WTC11 (cell line): Measurements from ENCODE around the gene ESRP2. TPM values are rescaled to one million over a fixed set of nuclear protein-coding genes. Genes with fewer than 3 reads are reported as not detected.

ENCODE experiments used
- ATAC-seq: fragments of 200-7000 bp; cut with Tn5 transposase; 2 replicates; pipeline ENCODE4 v1.10.0; 2021; ENCODE audit warnings: mild to moderate bottlenecking, moderate library complexity
- CTCF ChIA-PET: fragments of 300-600 bp; sonication (Branson Sonifier 250); formaldehyde crosslinking; loops from one replicate; lab custom pipeline; 2021; ENCODE audit warnings: antibody characterized with exemption; lab: Charles Lee
- POLR2A ChIA-PET: fragments of 350-600 bp; sonication (Branson Sonifier 250); formaldehyde crosslinking; loops from one replicate; lab custom pipeline; 2021; ENCODE audit warnings: antibody characterized with exemption; lab: Charles Lee
- DNase-seq: peaks from one replicate; pipeline ENCODE4 v3.0.0; 2021; ENCODE audit warnings: low spot score
- H3K27ac Mint-ChIP-seq: 2 replicates; pipeline ENCODE4 v1.8.0; 2021; ENCODE audit warnings: mixed read lengths
- H3K27me3 Mint-ChIP-seq: 2 replicates; pipeline ENCODE4 v1.8.0; 2021; ENCODE audit warnings: low read depth, mild to moderate bottlenecking, moderate library complexity, mixed read lengths
- H3K36me3 Mint-ChIP-seq: 2 replicates; pipeline ENCODE4 v1.8.0; 2021; ENCODE audit warnings: mixed read lengths
- H3K4me1 Mint-ChIP-seq: 2 replicates; pipeline ENCODE4 v1.8.0; 2022; ENCODE audit warnings: mixed read lengths
- H3K4me3 Mint-ChIP-seq: 2 replicates; pipeline ENCODE4 v1.8.0; 2021; ENCODE audit warnings: mild to moderate bottlenecking, moderate library complexity, mixed read lengths
- H3K9me3 Mint-ChIP-seq: 2 replicates; pipeline ENCODE4 v1.8.0; 2021; ENCODE audit warnings: mixed read lengths
- AFF4 ChIP-seq: sonication (generic); formaldehyde crosslinking; IDR thresholded peaks from 2 replicates; pipeline ENCODE4 v1.8.1; 2023; ENCODE audit warnings: mild to moderate bottlenecking, missing genetic modification reagents, borderline replicate concordance
- CREB1 ChIP-seq: sonication (generic); formaldehyde crosslinking; IDR thresholded peaks from 2 replicates; pipeline ENCODE4 v1.8.0; 2023; ENCODE audit warnings: mild to moderate bottlenecking, missing genetic modification reagents
- ESRRA ChIP-seq: sonication (generic); formaldehyde crosslinking; IDR thresholded peaks from 2 replicates; pipeline ENCODE4 v1.8.1; 2022; ENCODE audit warnings: mild to moderate bottlenecking, missing genetic modification reagents, borderline replicate concordance
- FOXP1 ChIP-seq: sonication (generic); formaldehyde crosslinking; IDR thresholded peaks from 2 replicates; pipeline ENCODE4 v1.8.0; 2022; ENCODE audit warnings: missing genetic modification reagents, mild to moderate bottlenecking, moderate library complexity, borderline replicate concordance
- GTF2I ChIP-seq: fragments of 250-450 bp; sonication (Bioruptor Pico); conservative IDR thresholded peaks from 2 replicates; pipeline ENCODE4 v1.4.0; 2021; ENCODE audit warnings: mild to moderate bottlenecking
- KAT7 ChIP-seq: sonication (generic); formaldehyde crosslinking; IDR thresholded peaks from 2 replicates; pipeline ENCODE4 v1.8.1; 2023; ENCODE audit warnings: missing genetic modification reagents, mild to moderate bottlenecking, borderline replicate concordance
- MLX ChIP-seq: sonication (generic); formaldehyde crosslinking; IDR thresholded peaks from 2 replicates; pipeline ENCODE4 v1.8.1; 2023; ENCODE audit warnings: mild to moderate bottlenecking, missing genetic modification reagents, moderate library complexity
- MYBL2 ChIP-seq: sonication (generic); formaldehyde crosslinking; IDR thresholded peaks from 2 replicates; pipeline ENCODE4 v1.8.1; 2023; ENCODE audit warnings: mild to moderate bottlenecking, moderate library complexity, missing genetic modification reagents
- NFATC4 ChIP-seq: fragments of 250-450 bp; sonication (Bioruptor Pico); IDR thresholded peaks from 2 replicates; pipeline ENCODE4 v1.9.0; 2021; ENCODE audit warnings: mild to moderate bottlenecking
- NR3C1 ChIP-seq: sonication (generic); formaldehyde crosslinking; conservative IDR thresholded peaks from 2 replicates; pipeline ENCODE4 v1.8.1; 2023; ENCODE audit warnings: low read depth, mild to moderate bottlenecking, missing genetic modification reagents
- PRDM15 ChIP-seq: sonication (generic); formaldehyde crosslinking; IDR thresholded peaks from 2 replicates; pipeline ENCODE4 v1.8.0; 2022; ENCODE audit warnings: missing genetic modification reagents
- SMAD3 ChIP-seq: sonication (generic); formaldehyde crosslinking; IDR thresholded peaks from 2 replicates; pipeline ENCODE4 v1.8.0; 2022; ENCODE audit warnings: missing genetic modification reagents, mild to moderate bottlenecking, borderline replicate concordance
- ZNF138 ChIP-seq: sonication (generic); formaldehyde crosslinking; conservative IDR thresholded peaks from 2 replicates; pipeline ENCODE4 v1.8.1; 2022; ENCODE audit warnings: mild to moderate bottlenecking, moderate library complexity, missing genetic modification reagents
- ZNF281 ChIP-seq: sonication (generic); formaldehyde crosslinking; IDR thresholded peaks from 2 replicates; pipeline ENCODE4 v1.8.0; 2023; ENCODE audit warnings: mild to moderate bottlenecking, missing genetic modification reagents
- ZNF317 ChIP-seq: sonication (generic); formaldehyde crosslinking; IDR thresholded peaks from 2 replicates; pipeline ENCODE4 v1.8.1; 2023; ENCODE audit warnings: low read depth, mild to moderate bottlenecking, moderate library complexity, missing genetic modification reagents, borderline replicate concordance
- ZNF671 ChIP-seq: fragments of 250-450 bp; sonication (Bioruptor Pico); IDR thresholded peaks from 2 replicates; pipeline ENCODE4 v1.8.0; 2021; ENCODE audit warnings: mild to moderate bottlenecking
- total RNA-seq: library from RNA; stranded (reverse); gene quantifications from 3 replicates; pipeline ENCODE4 v1.2.3, GENCODE V29; 2021

The ESRP2 gene
- total RNA-seq, 1 experiment from 2014 or later: 55.0 TPM

GRCh38 chr16:68188170-68188569 is 47.8 kb downstream of the ESRP2 start:
- H3K4me3 Mint-ChIP-seq: no peak overlapping the region
- H3K4me1 Mint-ChIP-seq: no peaks in the 10 kb centered on the region
- ATAC-seq (no peak), DNase-seq (no peak)
- no peak overlapping the region for H3K27ac Mint-ChIP-seq
- 0 out of 2 replicates have a peak, but pooled peaks cover 3% of the 10 kb centered on the region for H3K9me3 Mint-ChIP-seq
- no peaks in the 10 kb centered on the region for H3K27me3 Mint-ChIP-seq
- TF ChIP-seq ZNF671 (CRISPR knock-in tag) (no peak), FOXP1 (no peak), ZNF281 (CRISPR knock-in tag) (no peak), NFATC4 (no peak), MYBL2 (CRISPR knock-in tag) (no peak), AFF4 (no peak), ZNF138 (CRISPR knock-in tag) (no peak), ZNF317 (CRISPR knock-in tag) (no peak), KAT7 (no peak), MLX (CRISPR knock-in tag) (no peak)
- CTCF ChIA-PET: interaction anchor here (1.2 kb wide), 1 partner anchor 94 kb away, joined by 3 read pairs; no protein-coding TSS in a partner anchor
- POLR2A ChIA-PET: no interaction called here
- peaks cover 43% of the 10 kb centered on the region for H3K36me3 Mint-ChIP-seq

- no peaks in the 10 kb centered on the region for H3K27me3 Mint-ChIP-seq
- H3K27ac Mint-ChIP-seq: no peak overlapping the region
- H3K9me3 Mint-ChIP-seq: 0 out of 2 replicates have a peak, but pooled peaks cover 3% of the 10 kb centered on the region
- ATAC-seq: no peak
- H3K4me1 Mint-ChIP-seq: no peaks in the 10 kb centered on the region
- peaks cover 43% of the 10 kb centered on the region for H3K36me3 Mint-ChIP-seq
- ChIA-PET POLR2A (no interaction called here), CTCF (interaction anchor here (1.2 kb wide), 1 partner anchor 93 kb away, joined by 3 read pairs; no protein-coding TSS in a partner anchor)
- TF ChIP-seq ZNF317 (CRISPR knock-in tag) (no peak), SMAD3 (CRISPR knock-in tag) (no peak), CREB1 (CRISPR knock-in tag) (no peak), PRDM15 (CRISPR knock-in tag) (no peak), ESRRA (CRISPR knock-in tag) (no peak), GTF2I (CRISPR knock-in tag) (no peak), NR3C1 (CRISPR knock-in tag) (no peak)
- DNase-seq: no peak
- H3K4me3 Mint-ChIP-seq: no peak overlapping the region
Measured at GRCh38 chr16:68187505-68187904, 48.4 kb downstream of the ESRP2 start.
